Vagina (tissue), 2 donors: ENCODE results near the gene GZMB. TPM values are rescaled to one million over a fixed set of nuclear protein-coding genes. Genes with fewer than 3 reads are reported as not detected.

Experiments used
- DNase-seq, 2 donors: peaks; one replicate each; pipeline ENCODE4 v3.0.0-alpha.2; 2017; ENCODE audit errors: extremely low spot score in 2 of 2
- H3K27ac ChIP-seq: fragments of 200-600 bp; sonication (generic); one replicate; pipeline ENCODE4 v1.5.1; 2019
- H3K27me3 ChIP-seq: fragments of 200-600 bp; sonication (generic); one replicate; pipeline ENCODE4 v1.5.1; 2019
- H3K36me3 ChIP-seq, 2 donors: fragments of 200-600 bp; sonication (generic); one replicate each; pipeline ENCODE4 v1.5.1; 2017 to 2019
- H3K4me1 ChIP-seq: fragments of 200-600 bp; sonication (generic); one replicate; pipeline ENCODE4 v1.5.1; 2019
- H3K4me3 ChIP-seq, 2 donors: fragments of 200-600 bp; sonication (generic); 1 replicate in 1 of 2; 2 replicates in 1 of 2; pipeline ENCODE4 v1.5.1; 2016 to 2019
- H3K9me3 ChIP-seq: fragments of 200-600 bp; sonication (generic); one replicate; pipeline ENCODE4 v1.5.1; 2019
- POLR2A ChIP-seq, 2 donors: fragments of 450-650 bp; IDR thresholded peaks; one replicate each; pipeline ENCODE4 v1.6.1; 2017; ENCODE audit warnings: antibody characterized with exemption in 2 of 2, mild to moderate bottlenecking in 2 of 2, moderate library complexity in 2 of 2
- POLR2AphosphoS5 ChIP-seq, 2 donors: sonication (generic); formaldehyde crosslinking; IDR thresholded peaks; one replicate each; pipeline ENCODE4 v1.9.0; 2017; ENCODE audit warnings: antibody characterized with exemption in 2 of 2, mild to moderate bottlenecking in 2 of 2, low read depth in 1 of 2; ENCODE audit not compliant: insufficient read depth in 1 of 2
- intact Hi-C: fragments of 100-400 bp; cut with DNase I; formaldehyde crosslinking; loops from one replicate; pipeline ENCODE4 v1.15.1; 2023
- total RNA-seq: library from RNA; depleted of rRNA; stranded (reverse); fragments of >200 nt; gene quantifications from one replicate; pipeline ENCODE4 v1.2.3, GENCODE V29; 2016
- TF ChIP-seq, protein P1 (sequence below), 3 experiments: fragments of 450-650 bp in 2 of 3; fragments of 200-600 bp in 1 of 3; sonication (generic) in 1 of 3; IDR thresholded peaks; one replicate each; pipeline ENCODE4 v1.5.1; 2017 to 2019; ENCODE audit warnings: antibody characterized with exemption in 3 of 3, mild to moderate bottlenecking in 2 of 3, moderate library complexity in 2 of 3

GZMB gene
- total RNA-seq, 1 donor from 2014 or later: 2.2 TPM

DNA sequence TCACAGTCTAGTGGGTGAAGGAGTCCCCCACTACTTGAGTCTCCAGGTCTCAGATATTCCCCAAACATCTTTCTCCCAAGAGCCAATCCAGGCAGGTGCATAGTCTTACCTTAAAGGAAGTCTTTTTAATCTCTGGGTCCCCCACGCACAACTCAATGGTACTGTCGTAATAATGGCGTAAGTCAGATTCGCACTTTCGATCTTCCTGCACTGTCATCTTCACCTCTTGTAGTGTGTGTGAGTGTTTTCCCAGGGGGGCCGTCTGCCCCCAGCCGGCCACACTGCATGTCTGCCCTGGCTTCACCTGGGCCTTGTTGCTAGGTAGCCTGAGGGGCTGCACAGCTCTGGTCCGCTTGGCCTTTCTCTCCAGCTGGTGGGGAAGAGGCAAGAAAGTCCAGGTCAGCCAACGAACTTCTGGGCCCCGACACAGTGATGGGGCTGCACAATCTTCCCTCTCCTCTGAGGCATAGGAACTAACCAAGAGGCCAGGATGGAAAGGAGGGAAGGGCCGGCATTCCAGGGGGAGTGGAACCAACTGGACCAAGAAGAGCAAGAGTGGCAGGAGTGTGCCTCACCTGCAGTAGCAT lies 2.1 kb downstream of the GZMB start:
- Histone ChIP-seq H3K4me1 (peaks cover 8% of the 10 kb centered on the region), H3K4me3 (no peak overlapping the region), H3K36me3 (no peaks in the 10 kb centered on the region), H3K27ac (no peak overlapping the region), H3K27me3 (no peaks in the 10 kb centered on the region), H3K9me3 (no peaks in the 10 kb centered on the region)
- intact Hi-C loops: no loop called here
- DNase-seq: no peak
- TF ChIP-seq POLR2A (IDR thresholded peaks at IDR 0.05) (no peak), POLR2AphosphoS5 (IDR thresholded peaks at IDR 0.05; ENCODE audit: insufficient read depth in 1 of 2, low read depth in 1 of 2) (no peak)
- TF ChIP-seq, protein P1, sequence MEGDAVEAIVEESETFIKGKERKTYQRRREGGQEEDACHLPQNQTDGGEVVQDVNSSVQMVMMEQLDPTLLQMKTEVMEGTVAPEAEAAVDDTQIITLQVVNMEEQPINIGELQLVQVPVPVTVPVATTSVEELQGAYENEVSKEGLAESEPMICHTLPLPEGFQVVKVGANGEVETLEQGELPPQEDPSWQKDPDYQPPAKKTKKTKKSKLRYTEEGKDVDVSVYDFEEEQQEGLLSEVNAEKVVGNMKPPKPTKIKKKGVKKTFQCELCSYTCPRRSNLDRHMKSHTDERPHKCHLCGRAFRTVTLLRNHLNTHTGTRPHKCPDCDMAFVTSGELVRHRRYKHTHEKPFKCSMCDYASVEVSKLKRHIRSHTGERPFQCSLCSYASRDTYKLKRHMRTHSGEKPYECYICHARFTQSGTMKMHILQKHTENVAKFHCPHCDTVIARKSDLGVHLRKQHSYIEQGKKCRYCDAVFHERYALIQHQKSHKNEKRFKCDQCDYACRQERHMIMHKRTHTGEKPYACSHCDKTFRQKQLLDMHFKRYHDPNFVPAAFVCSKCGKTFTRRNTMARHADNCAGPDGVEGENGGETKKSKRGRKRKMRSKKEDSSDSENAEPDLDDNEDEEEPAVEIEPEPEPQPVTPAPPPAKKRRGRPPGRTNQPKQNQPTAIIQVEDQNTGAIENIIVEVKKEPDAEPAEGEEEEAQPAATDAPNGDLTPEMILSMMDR (IDR thresholded peaks at IDR 0.05): no peak

- H3K4me1 ChIP-seq: peaks cover 8% of the 10 kb centered on the region
- intact Hi-C loops: no loop called here
- TF ChIP-seq, protein P1 (IDR thresholded peaks at IDR 0.05): no peak
- no peak for TF ChIP-seq POLR2A (IDR thresholded peaks at IDR 0.05)
- no peak for TF ChIP-seq POLR2AphosphoS5 (IDR thresholded peaks at IDR 0.05; ENCODE audit: insufficient read depth in 1 of 2, low read depth in 1 of 2)
- H3K4me3 ChIP-seq: no peak overlapping the region
- DNase-seq: no peak
- H3K27ac ChIP-seq: no peak overlapping the region
- no peaks in the 10 kb centered on the region for H3K9me3 ChIP-seq
- no peaks in the 10 kb centered on the region for H3K27me3 ChIP-seq
- no peaks in the 10 kb centered on the region for H3K36me3 ChIP-seq
Measured at GRCh38 chr14:24630872-24631477, 3.0 kb downstream of the GZMB start.

GRCh38 chr14:24630087-24630871 lies 3.7 kb downstream of the GZMB start:
- TF ChIP-seq POLR2A (IDR thresholded peaks at IDR 0.05) (no peak), POLR2AphosphoS5 (IDR thresholded peaks at IDR 0.05; ENCODE audit: insufficient read depth in 1 of 2, low read depth in 1 of 2) (no peak)
- TF ChIP-seq, protein P1 (IDR thresholded peaks at IDR 0.05): no peak
- H3K27me3 ChIP-seq: no peaks in the 10 kb centered on the region
- no peak overlapping the region for H3K27ac ChIP-seq
- no peak for DNase-seq
- H3K9me3 ChIP-seq: no peaks in the 10 kb centered on the region
- intact Hi-C loops: no loop called here
- peaks cover 8% of the 10 kb centered on the region for H3K4me1 ChIP-seq
- no peaks in the 10 kb centered on the region for H3K36me3 ChIP-seq
- no peak overlapping the region for H3K4me3 ChIP-seq

DNA sequence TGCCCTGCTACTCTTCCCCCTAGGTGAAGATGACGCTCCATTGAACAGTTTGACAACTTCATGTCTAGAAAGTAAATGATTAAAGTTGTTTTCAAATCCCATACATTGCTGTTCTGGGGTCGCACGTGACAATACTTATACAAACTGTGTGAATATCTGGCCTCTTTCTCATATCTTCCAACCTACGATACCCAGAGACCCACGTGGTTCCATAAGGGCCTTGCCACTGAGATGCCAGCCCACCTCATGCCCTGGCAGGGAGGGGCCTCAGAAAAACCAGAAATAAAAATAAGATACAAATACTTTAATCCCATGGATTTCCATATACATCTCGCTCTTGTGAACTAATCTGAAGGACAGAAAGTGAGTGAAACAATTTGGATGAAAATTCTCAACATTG lies 4.5 kb downstream of the GZMB start:
- Histone ChIP-seq H3K9me3 (no peaks in the 10 kb centered on the region), H3K27ac (no peak overlapping the region), H3K36me3 (no peaks in the 10 kb centered on the region), H3K4me3 (no peak overlapping the region), H3K27me3 (no peaks in the 10 kb centered on the region), H3K4me1 (peaks cover 8% of the 10 kb centered on the region)
- intact Hi-C loops: no loop called here
- TF ChIP-seq POLR2A (IDR thresholded peaks at IDR 0.05): no peak
- TF ChIP-seq POLR2AphosphoS5 (IDR thresholded peaks at IDR 0.05; ENCODE audit: insufficient read depth in 1 of 2, low read depth in 1 of 2): no peak
- TF ChIP-seq, protein P1 (IDR thresholded peaks at IDR 0.05): no peak
- no peak for DNase-seq

DNA sequence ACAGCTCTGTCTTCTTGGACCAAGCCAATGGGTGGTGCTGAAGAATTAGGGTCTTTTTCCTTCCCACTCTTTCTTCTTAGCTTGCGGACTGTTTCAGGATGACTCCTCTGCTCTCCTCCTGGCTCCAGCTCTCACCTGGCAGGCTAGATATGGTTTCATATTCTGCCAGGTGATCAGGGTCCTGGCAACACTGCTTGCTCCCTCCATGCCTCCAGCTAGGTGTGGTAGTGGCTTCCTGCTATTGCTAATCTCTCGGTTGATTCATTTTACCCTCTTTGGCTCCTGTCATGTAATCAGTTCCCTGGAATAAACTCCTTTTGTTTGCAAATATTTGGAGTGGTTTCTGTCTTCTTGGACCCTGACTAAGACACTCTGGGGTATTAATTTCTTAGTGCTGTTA lies 20.2 kb downstream of the GZMB start:
- H3K36me3 ChIP-seq: no peaks in the 10 kb centered on the region
- no peak for DNase-seq
- no peaks in the 10 kb centered on the region for H3K9me3 ChIP-seq
- H3K4me1 ChIP-seq: no peaks in the 10 kb centered on the region
- H3K27ac ChIP-seq: no peak overlapping the region
- no peaks in the 10 kb centered on the region for H3K27me3 ChIP-seq
- TF ChIP-seq, protein P1 (IDR thresholded peaks at IDR 0.05): no peak
- TF ChIP-seq POLR2A (IDR thresholded peaks at IDR 0.05): no peak
- TF ChIP-seq POLR2AphosphoS5 (IDR thresholded peaks at IDR 0.05; ENCODE audit: insufficient read depth in 1 of 2, low read depth in 1 of 2): no peak
- no peak overlapping the region for H3K4me3 ChIP-seq
- intact Hi-C loops: no loop called here
